Activated T-cell treated with anti-CD3 and anti-CD28 coated beads, Interleukin-2, amount 50 U/mL, for 72 hours (primary cell): ENCODE data around the gene CCR1. TPM values are rescaled to one million over a fixed set of nuclear protein-coding genes. Genes with fewer than 3 reads are reported as not detected.
"Not testable (repeated sequence)": the region's sequence is repeated elsewhere in the genome, so short reads cannot be mapped to it uniquely, and the experiment has no call there.

Experiments
- ATAC-seq, 2 donors: fragments of 150-1000 bp; cut with Tn5 transposase; replicated peaks in 1 of 2; 2 replicates each; pipeline ENCODE4 v1.10.0; 2021; ENCODE audit warnings: moderate library complexity in 2 of 2, mild to moderate bottlenecking in 1 of 2
- DNase-seq, 2 donors: peaks; one replicate each; pipeline ENCODE4 v3.0.0; 2021 to 2022; ENCODE audit warnings: mixed read lengths in 1 of 2
- H3K27ac Mint-ChIP-seq: one replicate; pipeline ENCODE4 v1.8.0; 2022; ENCODE audit warnings: mild to moderate bottlenecking, moderate library complexity, mixed read lengths
- H3K27me3 Mint-ChIP-seq: one replicate; pipeline ENCODE4 v1.8.0; 2022; ENCODE audit warnings: low read depth, mixed read lengths
- H3K36me3 Mint-ChIP-seq, 2 donors: one replicate each; pipeline ENCODE4 v1.8.0; 2022; ENCODE audit warnings: mixed read lengths in 2 of 2, mild to moderate bottlenecking in 1 of 2; ENCODE audit not compliant: insufficient read depth in 2 of 2
- H3K4me1 Mint-ChIP-seq: one replicate; pipeline ENCODE4 v1.8.0; 2022; ENCODE audit warnings: low read depth, mixed read lengths
- H3K4me3 Mint-ChIP-seq, 2 donors: one replicate each; pipeline ENCODE4 v1.8.0; 2022; ENCODE audit warnings: mild to moderate bottlenecking in 2 of 2, mixed read lengths in 2 of 2, moderate library complexity in 2 of 2
- H3K9me3 Mint-ChIP-seq, 2 donors: one replicate each; pipeline ENCODE4 v1.8.0; 2022; ENCODE audit warnings: mixed read lengths in 2 of 2
- total RNA-seq, 2 donors: library from RNA; stranded (reverse); gene quantifications; one replicate each; pipeline ENCODE4 v1.2.3, GENCODE V29; 2022

CCR1 gene
- total RNA-seq, 2 donors from 2014 or later = 0.17 to 0.51 TPM

DNA sequence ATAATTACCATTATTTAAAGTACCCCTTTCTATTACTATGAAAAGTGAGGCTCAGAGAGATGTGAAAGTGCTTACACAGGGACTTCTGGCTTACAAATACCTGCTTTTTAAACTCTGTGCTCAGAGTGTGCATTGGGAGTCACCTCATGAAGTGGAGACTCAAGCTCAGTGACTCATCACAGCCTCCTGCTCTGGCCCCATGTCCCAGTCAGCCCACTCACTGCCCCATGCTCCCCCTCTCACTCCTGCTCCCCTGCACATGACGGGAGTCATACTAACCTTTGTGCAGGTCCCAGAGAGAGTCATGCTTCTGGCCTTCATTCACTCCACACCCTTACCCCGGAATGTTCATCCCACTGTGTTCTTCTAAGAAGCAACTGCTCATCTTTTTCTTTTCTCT, 20.2 kb downstream of the CCR1 start:
- peaks cover 28% of the 10 kb centered on the region for H3K27me3 Mint-ChIP-seq
- peak; percentile 31 to 69 for ATAC-seq
- DNase-seq = no peak
- H3K36me3 Mint-ChIP-seq = peaks cover 1 to 2% of the 10 kb centered on the region in 2 donors
- H3K9me3 Mint-ChIP-seq = peaks cover 0 to 1% of the 10 kb centered on the region in 2 donors
- H3K4me1 Mint-ChIP-seq = peaks cover 30% of the 10 kb centered on the region
- no peak overlapping the region for H3K4me3 Mint-ChIP-seq
- H3K27ac Mint-ChIP-seq = no peak overlapping the region

DNA sequence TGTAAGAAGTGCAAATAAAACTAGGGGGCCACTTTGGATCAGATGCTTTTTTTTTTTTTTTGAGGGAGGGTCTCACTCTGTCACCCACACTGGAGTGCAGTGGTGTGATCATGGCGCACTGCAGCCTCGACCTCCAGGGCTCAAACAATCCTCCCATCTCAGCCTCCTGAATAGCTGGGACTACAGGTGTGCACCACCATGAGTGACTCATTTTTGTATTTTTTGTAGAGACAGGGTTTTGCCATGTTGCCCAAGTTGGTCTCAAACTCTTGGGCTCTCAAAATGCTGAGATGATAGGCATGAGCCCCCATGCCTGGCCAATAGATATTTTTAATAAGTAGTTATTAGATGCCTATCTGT, 20.8 kb downstream of the CCR1 start:
- Mint-ChIP-seq H3K9me3 (no peaks in the 10 kb centered on the region), H3K4me3 (peak overlapping the region in 1 of 2 donors; percentile 51), H3K27ac (peak overlapping the region; percentile 76), H3K27me3 (peaks cover 25% of the 10 kb centered on the region), H3K4me1 (peaks cover 30% of the 10 kb centered on the region), H3K36me3 (no peaks in the 10 kb centered on the region)
- DNase-seq (no peak), ATAC-seq (no peak)

DNA sequence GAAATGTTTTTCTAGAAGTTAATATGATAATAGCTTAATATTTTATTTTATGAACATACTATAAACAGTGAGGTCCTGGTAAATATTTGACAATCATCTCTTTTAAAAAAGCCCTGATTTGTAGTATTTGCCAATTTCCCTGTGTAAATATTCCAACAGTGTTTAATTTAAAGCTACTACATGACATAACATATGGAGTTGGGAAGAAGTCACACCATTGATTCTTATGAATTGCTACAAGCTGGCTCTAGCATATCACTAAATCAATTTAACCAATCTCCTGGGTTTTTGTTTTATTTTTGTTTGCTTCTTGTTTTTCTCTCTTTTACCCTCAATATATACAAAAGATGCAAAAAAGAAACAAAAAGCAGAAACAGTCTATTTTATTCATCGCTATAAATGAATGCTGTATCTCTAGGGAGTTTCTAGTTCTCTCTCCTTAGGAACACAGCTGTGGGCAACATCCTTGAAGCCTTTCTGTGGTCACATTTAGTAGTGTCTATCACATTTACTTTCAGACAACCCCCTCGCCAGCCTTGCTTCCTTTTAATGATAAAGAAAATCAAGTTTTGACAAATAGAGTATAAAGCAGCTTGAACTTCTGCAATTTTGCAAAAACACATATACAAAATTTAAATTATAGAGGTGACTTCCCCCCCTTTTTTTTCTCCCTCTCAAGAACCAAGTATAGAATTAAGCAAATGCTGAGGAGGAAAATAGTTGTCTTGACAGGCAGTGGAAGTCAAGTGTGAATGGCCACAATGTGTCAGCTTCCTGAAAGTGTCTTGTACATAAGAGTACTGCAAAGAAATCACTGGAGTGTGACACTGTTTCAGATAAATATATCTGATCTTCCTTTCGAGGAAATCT, 21.4 kb downstream of the CCR1 start:
- no peaks in the 10 kb centered on the region for H3K9me3 Mint-ChIP-seq
- peaks cover 21% of the 10 kb centered on the region for H3K27me3 Mint-ChIP-seq
- H3K4me3 Mint-ChIP-seq = peak overlapping the region in 1 of 2 donors; percentile 51
- peak in 1 of 2 donors; percentile 28 for ATAC-seq
- H3K36me3 Mint-ChIP-seq = no peaks in the 10 kb centered on the region
- peak overlapping the region; percentile 76 for H3K27ac Mint-ChIP-seq
- peaks cover 26% of the 10 kb centered on the region for H3K4me1 Mint-ChIP-seq
- no peak for DNase-seq

- ATAC-seq = peak; percentile 51 to 71
These were observed 23.6 kb downstream of the CCR1 start for GRCh38 chr3:46184469-46184868.

GRCh38 chr3:46183330-46183729, 24.8 kb downstream of the CCR1 start:
- peaks cover 22% of the 10 kb centered on the region for H3K4me1 Mint-ChIP-seq
- H3K9me3 Mint-ChIP-seq = no peaks in the 10 kb centered on the region
- H3K27me3 Mint-ChIP-seq = peaks cover 21% of the 10 kb centered on the region
- H3K36me3 Mint-ChIP-seq = no peaks in the 10 kb centered on the region
- H3K27ac Mint-ChIP-seq = no peak overlapping the region
- no peak overlapping the region for H3K4me3 Mint-ChIP-seq
- DNase-seq (no peak), ATAC-seq (no peak)

More at GRCh38 chr3:46184469-46184868, 23.6 kb downstream of the CCR1 start:
- no peak overlapping the region for H3K27ac Mint-ChIP-seq
- peaks cover 23% of the 10 kb centered on the region for H3K4me1 Mint-ChIP-seq
- no peak for DNase-seq
- peaks cover 14% of the 10 kb centered on the region for H3K27me3 Mint-ChIP-seq
- H3K9me3 Mint-ChIP-seq = no peaks in the 10 kb centered on the region
- no peaks in the 10 kb centered on the region for H3K36me3 Mint-ChIP-seq
- no peak overlapping the region for H3K4me3 Mint-ChIP-seq

DNA sequence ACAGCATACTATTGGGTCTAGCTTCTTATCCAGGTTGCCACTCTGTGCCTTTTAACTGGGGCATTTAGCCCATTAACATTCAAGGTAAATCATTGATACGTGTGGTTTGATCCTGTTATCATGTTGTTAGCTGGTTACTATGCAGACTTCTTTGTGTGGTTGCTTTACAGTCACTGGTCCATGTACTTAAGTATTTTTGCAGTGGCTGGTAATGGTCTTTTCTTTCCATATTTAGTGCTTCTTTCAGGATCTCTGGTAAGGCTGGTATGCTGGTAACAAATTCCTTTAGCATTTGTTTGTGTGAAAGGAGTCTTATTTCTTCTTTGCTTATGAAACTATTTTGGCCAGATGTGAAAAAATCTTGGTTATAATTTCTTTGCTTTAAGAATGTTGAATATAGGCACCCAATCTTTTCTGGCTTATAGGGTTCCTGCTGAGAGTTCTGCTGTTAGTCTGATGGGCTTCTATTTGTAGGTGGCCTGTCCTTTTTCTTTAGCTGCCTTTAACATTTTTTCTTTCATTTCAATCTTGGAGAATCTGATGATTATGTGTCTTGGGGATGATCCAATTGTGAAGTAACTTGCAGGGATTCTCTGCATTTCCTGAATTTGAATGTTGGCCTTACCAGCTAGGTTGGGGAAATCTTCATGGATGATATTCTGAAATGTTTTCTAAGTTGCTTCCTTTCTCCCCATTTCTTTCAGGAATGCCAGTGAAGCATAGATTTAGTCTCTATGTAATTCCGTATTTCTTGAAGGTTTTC, 39.3 kb downstream of the CCR1 start:
- H3K4me1 Mint-ChIP-seq = no peaks in the 10 kb centered on the region
- peaks cover 2 to 15% of the 10 kb centered on the region in 2 donors for H3K9me3 Mint-ChIP-seq
- peaks cover 23% of the 10 kb centered on the region for H3K27me3 Mint-ChIP-seq
- H3K4me3 Mint-ChIP-seq = no peak overlapping the region
- H3K27ac Mint-ChIP-seq = no peak overlapping the region
- DNase-seq = no peak
- peaks cover 2 to 6% of the 10 kb centered on the region in 2 donors for H3K36me3 Mint-ChIP-seq
- no peak for ATAC-seq

DNA sequence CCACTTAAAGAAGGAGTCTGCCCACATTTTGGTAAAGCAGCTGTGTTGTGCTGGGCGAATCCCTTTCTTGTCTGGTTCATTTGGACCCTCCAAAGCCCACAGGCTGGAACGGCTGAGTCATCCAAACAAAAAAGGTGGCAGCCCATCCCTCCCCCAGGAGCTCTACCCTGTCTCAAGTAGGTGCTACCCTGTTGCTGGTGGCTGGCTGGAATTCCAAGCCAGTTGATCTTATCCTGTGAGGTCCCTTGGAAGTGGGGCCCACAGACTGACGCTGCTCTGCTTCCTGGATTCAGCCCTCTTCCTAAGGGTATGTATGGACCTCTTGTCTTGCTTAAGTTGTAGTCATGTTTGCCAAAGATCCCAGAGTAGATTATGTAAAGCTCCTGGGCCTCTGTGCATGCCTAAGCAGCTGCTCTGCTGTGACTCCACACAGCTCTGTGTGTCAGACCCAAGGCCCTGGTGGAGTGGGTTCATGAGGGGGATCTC, 44.5 kb downstream of the CCR1 start:
- H3K36me3 Mint-ChIP-seq = peaks cover 2 to 6% of the 10 kb centered on the region in 2 donors
- H3K4me1 Mint-ChIP-seq = no peaks in the 10 kb centered on the region
- peaks cover 4 to 13% of the 10 kb centered on the region in 2 donors for H3K9me3 Mint-ChIP-seq
- no peak overlapping the region for H3K27ac Mint-ChIP-seq
- H3K27me3 Mint-ChIP-seq = peaks cover 31% of the 10 kb centered on the region
- H3K4me3 Mint-ChIP-seq = no peak overlapping the region
- DNase-seq (no peak), ATAC-seq (no peak)

GRCh38 chr3:46162975-46163555, 45.0 kb downstream of the CCR1 start:
- peaks cover 32% of the 10 kb centered on the region for H3K27me3 Mint-ChIP-seq
- H3K36me3 Mint-ChIP-seq = peaks cover 0 to 6% of the 10 kb centered on the region in 2 donors
- H3K27ac Mint-ChIP-seq = no peak overlapping the region

GRCh38 chr3:46157685-46158084, 50.4 kb downstream of the CCR1 start:
- H3K27ac Mint-ChIP-seq, H3K4me1 Mint-ChIP-seq, ATAC-seq, DNase-seq, H3K36me3 Mint-ChIP-seq, H3K9me3 Mint-ChIP-seq, H3K4me3 Mint-ChIP-seq: not testable (repeated sequence)
- H3K27me3 Mint-ChIP-seq = peaks cover 24% of the 10 kb centered on the region

More at GRCh38 chr3:46162975-46163555, 45.0 kb downstream of the CCR1 start:
- DNase-seq (no peak), ATAC-seq (no peak)
- Mint-ChIP-seq H3K9me3 (peaks cover 7 to 16% of the 10 kb centered on the region in 2 donors), H3K4me1 (no peaks in the 10 kb centered on the region), H3K4me3 (no peak overlapping the region)

GRCh38 chr3:46154311-46154710, 53.8 kb downstream of the CCR1 start:
- H3K9me3 Mint-ChIP-seq = peaks cover 8 to 10% of the 10 kb centered on the region in 2 donors
- H3K36me3 Mint-ChIP-seq = no peaks in the 10 kb centered on the region
- no peaks in the 10 kb centered on the region for H3K4me1 Mint-ChIP-seq
- H3K27ac Mint-ChIP-seq = no peak overlapping the region
- no peak overlapping the region for H3K4me3 Mint-ChIP-seq
- peaks cover 10% of the 10 kb centered on the region for H3K27me3 Mint-ChIP-seq
- ATAC-seq (no peak), DNase-seq (no peak)
